ENCODE results near the gene ATG9B.
A peak's percentile ranks its signal among the peaks of the same experiment; 100 is the strongest.
"Not testable (repeated sequence)": the region's sequence is repeated elsewhere in the genome, so short reads cannot be mapped to it uniquely, and the experiment has no call there.

The ATG9B gene

DNA sequence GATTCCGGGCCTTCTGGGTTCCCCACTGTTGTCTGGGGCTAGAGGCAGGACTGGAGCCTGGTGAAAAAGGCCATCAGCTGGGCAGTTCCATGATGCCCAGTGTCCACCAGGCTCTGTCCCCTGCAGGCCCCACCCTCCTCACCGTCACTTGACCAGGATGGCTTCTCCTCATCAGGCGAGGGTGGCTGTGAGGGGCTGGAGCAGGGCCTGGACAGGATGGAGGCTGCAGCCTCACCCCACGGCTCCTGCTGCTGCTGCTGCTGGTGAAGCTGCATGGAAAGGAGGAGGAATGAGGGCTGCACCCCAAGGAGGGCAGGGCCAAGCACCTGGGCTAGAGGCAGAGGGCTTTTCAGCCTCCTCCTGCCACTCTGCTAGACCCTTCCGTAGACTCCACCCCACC lies 8.3 kb downstream of the ATG9B start:
- no peak for DNase-seq

GRCh38 chr7:151014950-151015349 lies 9.3 kb downstream of the ATG9B start:
- no peak for DNase-seq

DNA sequence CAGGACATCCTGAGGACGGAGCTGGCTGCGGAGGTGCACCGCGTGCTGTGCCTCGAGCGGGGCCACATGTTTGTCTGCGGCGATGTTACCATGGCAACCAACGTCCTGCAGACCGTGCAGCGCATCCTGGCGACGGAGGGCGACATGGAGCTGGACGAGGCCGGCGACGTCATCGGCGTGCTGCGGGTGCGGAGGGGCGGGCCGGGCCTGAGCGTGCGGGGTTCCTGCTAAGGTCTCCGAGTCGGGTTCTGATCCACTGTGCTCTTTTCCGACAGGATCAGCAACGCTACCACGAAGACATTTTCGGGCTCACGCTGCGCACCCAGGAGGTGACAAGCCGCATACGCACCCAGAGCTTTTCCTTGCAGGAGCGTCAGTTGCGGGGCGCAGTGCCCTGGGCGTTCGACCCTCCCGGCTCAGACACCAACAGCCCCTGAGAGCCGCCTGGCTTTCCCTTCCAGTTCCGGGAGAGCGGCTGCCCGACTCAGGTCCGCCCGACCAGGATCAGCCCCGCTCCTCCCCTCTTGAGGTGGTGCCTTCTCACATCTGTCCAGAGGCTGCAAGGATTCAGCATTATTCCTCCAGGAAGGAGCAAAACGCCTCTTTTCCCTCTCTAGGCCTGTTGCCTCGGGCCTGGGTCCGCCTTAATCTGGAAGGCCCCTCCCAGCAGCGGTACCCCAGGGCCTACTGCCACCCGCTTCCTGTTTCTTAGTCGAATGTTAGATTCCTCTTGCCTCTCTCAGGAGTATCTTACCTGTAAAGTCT lies 10.4 kb downstream of the ATG9B start:
- DNase-seq: peak; percentile 79

DNA sequence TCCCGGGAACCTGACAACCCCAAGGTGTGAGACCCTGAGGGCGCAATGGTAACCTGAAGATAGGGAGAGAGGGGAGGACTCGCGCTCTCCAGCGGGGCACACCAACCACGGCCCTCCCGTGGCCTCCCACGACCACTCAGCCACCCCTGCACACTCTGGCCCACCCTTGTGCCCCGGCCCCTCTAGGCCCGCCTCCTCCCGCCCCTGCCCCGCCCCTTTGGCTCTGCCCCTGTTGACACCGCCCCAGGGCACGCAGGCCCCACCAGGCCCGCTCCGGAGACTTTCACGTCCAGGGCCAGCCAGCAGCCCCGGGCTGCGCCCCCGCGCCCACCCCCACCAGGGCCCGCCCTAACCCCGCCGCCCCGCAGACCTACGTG lies 10.9 kb downstream of the ATG9B start:
- no peak for DNase-seq

GRCh38 chr7:151012911-151013347 lies 11.4 kb downstream of the ATG9B start:
- DNase-seq: no peak

- no peak for DNase-seq
These were observed 12.1 kb downstream of the ATG9B start for GRCh38 chr7:151012031-151012692.

DNA sequence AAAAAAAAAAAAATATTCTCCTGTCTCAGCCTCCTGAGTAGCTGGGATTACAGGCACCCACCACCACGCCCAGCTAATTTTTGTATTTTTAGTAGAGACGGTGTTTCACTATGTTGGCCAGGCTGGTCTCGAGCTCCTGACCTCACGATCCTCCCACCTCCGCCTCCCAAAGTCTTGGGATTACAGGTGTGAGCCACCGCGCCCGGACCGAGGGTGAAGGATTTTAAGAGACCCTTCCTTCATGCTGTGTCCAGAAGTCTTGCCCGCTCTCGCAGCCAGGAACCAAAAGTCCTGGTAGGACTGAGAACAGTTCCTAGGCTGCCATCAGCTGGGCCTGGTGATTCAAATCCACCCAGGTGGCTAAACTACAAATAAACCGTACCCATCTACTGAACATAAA lies 12.7 kb downstream of the ATG9B start:
- not testable (repeated sequence) for DNase-seq

DNA sequence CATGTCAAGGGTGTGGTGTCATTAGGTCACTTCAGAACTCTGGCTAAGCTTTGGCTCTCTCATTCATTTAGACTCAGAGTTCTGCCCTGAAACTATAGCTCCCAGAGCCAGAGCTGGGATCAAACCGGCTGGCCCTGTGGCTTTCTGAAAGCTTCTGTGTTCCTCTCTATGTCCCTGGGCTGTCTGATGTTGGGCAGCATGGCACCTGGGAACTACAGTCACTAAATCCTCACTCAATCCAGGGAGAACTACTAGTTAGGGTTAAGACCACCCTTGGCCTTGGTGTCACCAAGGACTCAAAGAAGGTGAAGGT lies 13.2 kb downstream of the ATG9B start:
- DNase-seq: no peak

DNA sequence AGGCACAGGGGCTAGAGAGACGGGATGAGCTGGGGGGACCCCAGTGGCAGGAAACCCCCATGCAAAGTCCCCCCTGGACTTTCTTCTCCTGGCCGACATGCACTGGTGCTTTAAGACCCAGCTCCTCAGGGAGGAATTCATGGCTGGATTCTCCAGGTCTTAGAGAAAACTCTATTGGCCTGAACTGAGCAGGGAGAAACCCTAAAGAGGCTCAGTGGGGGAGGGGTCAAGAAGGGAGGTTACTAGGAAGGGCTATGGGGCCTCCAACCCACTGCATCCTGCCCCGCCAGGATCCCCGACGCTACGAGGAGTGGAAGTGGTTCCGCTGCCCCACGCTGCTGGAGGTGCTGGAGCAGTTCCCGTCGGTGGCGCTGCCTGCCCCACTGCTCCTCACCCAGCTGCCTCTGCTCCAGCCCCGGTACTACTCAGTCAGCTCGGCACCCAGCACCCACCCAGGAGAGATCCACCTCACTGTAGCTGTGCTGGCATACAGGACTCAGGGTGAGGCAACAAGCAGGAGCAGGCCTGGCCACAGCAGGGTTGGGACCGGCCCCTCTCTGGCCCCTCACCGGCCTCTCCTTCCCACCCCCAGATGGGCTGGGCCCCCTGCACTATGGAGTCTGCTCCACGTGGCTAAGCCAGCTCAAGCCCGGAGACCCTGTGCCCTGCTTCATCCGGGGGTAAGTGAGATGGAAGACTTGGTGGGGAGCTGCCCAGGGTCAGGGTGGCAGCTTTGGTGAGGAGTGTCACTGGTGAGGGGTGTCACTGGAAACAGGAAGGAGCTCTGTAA lies 13.8 kb downstream of the ATG9B start:
- no peak for DNase-seq

- no peak for DNase-seq
These were observed 14.3 kb downstream of the ATG9B start for GRCh38 chr7:151010037-151010306.

DNA sequence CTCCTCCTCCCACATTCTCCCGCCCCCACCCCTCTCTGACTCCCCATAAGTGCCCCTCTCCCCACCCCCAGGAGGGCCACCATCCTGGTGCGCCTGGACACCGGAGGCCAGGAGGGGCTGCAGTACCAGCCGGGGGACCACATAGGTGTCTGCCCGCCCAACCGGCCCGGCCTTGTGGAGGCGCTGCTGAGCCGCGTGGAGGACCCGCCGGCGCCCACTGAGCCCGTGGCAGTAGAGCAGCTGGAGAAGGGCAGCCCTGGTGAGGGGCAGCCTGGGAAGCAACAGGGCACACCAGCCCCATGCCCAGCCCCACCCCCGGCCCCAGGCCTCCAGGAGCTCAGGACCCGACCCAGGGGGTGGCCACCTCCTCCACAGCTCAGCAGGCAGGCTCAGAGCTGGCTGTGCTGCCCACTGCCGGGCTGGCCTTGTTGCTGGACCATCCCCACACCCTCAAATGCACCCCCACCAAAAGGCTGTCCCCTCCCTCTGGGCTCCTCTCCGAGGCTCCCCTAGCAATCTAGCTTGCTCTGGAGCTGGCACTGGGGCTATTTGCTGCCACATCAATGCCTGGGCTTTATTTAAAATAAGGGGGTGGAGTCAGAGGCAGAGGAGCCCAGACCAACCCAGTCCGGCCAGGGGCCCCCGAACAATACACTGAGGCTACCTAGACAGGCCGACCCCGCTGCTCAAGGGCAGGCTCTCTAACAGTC lies 14.8 kb downstream of the ATG9B start:
- no peak for DNase-seq

GRCh38 chr7:151008511-151009323 lies 15.6 kb downstream of the ATG9B start:
- DNase-seq: peak; percentile 65

- no peak for DNase-seq
These were observed 16.2 kb downstream of the ATG9B start for GRCh38 chr7:151008143-151008510.

GRCh38 chr7:151007469-151007898 lies 16.8 kb downstream of the ATG9B start:
- no peak for DNase-seq

DNA sequence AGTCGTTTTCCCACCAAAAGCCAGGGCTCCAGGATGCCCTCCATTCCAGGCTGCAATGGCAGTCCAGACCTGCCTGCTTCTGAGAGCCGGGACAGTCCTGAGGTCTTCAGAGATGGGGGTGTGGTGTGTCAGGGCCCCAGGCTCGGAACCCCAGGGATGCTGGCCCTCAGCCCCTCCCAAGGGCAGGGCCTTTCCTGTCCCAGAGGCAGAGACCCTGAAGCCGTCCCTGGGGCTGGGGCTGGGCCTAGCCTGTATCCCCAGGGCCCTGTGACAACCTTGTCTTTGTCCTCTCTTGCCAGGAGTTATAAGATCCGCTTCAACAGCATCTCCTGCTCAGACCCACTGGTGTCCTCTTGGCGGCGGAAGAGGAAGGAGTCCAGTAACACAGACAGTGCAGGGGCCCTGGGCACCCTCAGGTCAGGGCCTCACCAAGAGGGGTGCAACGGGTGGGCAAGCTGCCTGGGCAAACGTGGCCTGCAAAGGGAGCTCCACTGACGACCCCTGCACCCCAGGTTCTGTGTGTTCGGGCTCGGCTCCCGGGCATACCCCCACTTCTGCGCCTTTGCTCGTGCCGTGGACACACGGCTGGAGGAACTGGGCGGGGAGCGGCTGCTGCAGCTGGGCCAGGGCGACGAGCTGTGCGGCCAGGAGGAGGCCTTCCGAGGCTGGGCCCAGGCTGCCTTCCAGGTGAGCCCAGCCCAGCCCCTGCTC lies 17.5 kb downstream of the ATG9B start:
- no peak for DNase-seq

DNA sequence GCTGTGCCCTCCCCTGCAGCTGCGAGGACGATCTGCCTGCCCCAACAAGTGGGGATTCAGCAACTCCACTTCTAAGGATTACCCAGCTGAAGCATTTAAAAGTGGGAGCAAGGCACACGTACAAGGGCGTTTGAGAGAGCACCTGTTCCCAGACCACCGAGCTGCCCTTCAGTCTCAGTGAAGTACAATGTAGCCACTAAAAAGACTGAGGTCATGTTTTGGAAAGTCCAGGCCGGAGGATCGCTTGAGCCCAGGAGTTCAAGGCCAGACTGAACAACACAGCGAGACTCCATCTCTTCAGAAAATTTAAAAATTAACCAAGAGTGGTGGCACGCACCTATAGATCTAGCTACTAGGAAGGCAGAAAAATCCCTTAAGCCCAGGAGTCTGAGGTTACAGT lies 18.7 kb downstream of the ATG9B start:
- DNase-seq: no peak

GRCh38 chr7:151003572-151003971 lies 20.7 kb downstream of the ATG9B start:
- no peak for DNase-seq

GRCh38 chr7:151001546-151001945 lies 22.7 kb downstream of the ATG9B start:
- no peak for DNase-seq

DNA sequence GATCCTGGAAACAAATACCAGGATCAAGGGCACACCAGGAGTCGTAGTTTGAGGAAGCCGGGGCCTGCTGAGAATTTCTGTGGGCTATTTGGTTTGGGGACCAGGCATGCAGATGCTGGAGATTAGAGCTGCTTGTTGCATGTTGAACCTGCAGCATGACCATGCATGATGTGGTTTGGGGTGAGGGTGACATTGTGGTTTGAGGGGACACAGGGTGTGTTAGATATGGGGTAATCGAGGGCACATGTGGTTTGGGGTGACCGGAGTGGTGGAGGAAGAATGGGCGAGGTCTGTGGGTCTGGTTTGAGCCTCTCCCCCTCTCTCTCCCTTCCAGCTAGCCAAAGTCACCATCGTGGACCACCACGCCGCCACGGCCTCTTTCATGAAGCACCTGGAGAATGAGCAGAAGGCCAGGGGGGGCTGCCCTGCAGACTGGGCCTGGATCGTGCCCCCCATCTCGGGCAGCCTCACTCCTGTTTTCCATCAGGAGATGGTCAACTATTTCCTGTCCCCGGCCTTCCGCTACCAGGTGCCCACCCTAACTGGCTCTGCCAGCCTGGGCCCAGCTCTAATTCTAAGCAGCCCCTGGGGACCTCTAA lies 23.3 kb downstream of the ATG9B start:
- DNase-seq: no peak

- DNase-seq: no peak
These were observed 24.6 kb downstream of the ATG9B start for GRCh38 chr7:150999497-151000230.

DNA sequence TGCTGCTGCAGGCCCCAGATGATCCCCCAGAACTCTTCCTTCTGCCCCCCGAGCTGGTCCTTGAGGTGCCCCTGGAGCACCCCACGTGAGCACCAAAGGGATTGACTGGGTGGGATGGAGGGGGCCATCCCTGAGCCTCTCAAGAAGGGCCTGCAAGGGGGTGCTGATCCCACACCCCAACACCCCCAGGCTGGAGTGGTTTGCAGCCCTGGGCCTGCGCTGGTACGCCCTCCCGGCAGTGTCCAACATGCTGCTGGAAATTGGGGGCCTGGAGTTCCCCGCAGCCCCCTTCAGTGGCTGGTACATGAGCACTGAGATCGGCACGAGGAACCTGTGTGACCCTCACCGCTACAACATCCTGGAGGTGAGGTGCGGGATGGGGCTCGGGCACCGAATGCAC lies 25.3 kb downstream of the ATG9B start:
- no peak for DNase-seq

All from activated CD4-positive, alpha-beta T cell treated with anti-CD3 and anti-CD28 coated beads for 1 hour (primary cell).